GM13976 (cell line): ENCODE data around the gene NFIC.
"Not testable (repeated sequence)": the region's sequence is repeated elsewhere in the genome, so short reads cannot be mapped to it uniquely, and the experiment has no call there.

ENCODE experiments used
- DNase-seq: peaks from one replicate; pipeline ENCODE4 v3.0.0; 2012; ENCODE audit warnings: low spot score
- CTCF ChIP-seq: IDR thresholded peaks from 2 replicates; pipeline ENCODE4 v1.5.1; 2012; ENCODE audit warnings: borderline replicate concordance, mild to moderate bottlenecking; ENCODE audit not compliant: insufficient read depth; ENCODE audit errors: extremely low read depth, missing control alignments, control extremely low read depth
- in situ Hi-C: fragments of 300-500 bp; cut with MboI; formaldehyde crosslinking; loops from one replicate; pipeline ENCODE4 v1.12.0; 2022; ENCODE audit warnings: low sequenced_read_pairs, mixed read lengths, inconsistent platforms; ENCODE audit not compliant: unreplicated experiment

Gene NFIC

GRCh38 chr19:3382460-3383100, 16.2 kb downstream of the NFIC start:
- in situ Hi-C loops = no loop called here
- no peak for DNase-seq
- no peak for TF ChIP-seq CTCF

- no peak for TF ChIP-seq CTCF
- in situ Hi-C loops = no loop called here
- no peak for DNase-seq
Measured at GRCh38 chr19:3383121-3383722, 16.8 kb downstream of the NFIC start.

- in situ Hi-C loops = no loop called here
- DNase-seq = no peak
- TF ChIP-seq CTCF = no peak
Measured at GRCh38 chr19:3386447-3387234, 20.3 kb downstream of the NFIC start.

- no peak for DNase-seq
- TF ChIP-seq CTCF = no peak
- in situ Hi-C loops = no loop called here
Measured at GRCh38 chr19:3387645-3388589, 21.5 kb downstream of the NFIC start.

- TF ChIP-seq CTCF = no peak
- in situ Hi-C loops = no loop called here
- DNase-seq = no peak
Measured at GRCh38 chr19:3389446-3389778, 23.0 kb downstream of the NFIC start.

- in situ Hi-C loops = no loop called here
- TF ChIP-seq CTCF = no peak
- DNase-seq = no peak
Measured at GRCh38 chr19:3389876-3390371, 23.5 kb downstream of the NFIC start.

- in situ Hi-C loops = not testable (repeated sequence)
Measured at GRCh38 chr19:3391911-3392310, 25.5 kb downstream of the NFIC start.

More at GRCh38 chr19:3391911-3392310, 25.5 kb downstream of the NFIC start:
- not testable (repeated sequence) for DNase-seq
